ENCODE data around the gene RSPH6A. TPM values are rescaled to one million over a fixed set of nuclear protein-coding genes. Genes with fewer than 3 reads are reported as not detected.
"Not testable (repeated sequence)": the region's sequence is repeated elsewhere in the genome, so short reads cannot be mapped to it uniquely, and the experiment has no call there.

The RSPH6A gene
- total RNA-seq, 1 experiment from 2014 or later: 0.38 TPM

DNA sequence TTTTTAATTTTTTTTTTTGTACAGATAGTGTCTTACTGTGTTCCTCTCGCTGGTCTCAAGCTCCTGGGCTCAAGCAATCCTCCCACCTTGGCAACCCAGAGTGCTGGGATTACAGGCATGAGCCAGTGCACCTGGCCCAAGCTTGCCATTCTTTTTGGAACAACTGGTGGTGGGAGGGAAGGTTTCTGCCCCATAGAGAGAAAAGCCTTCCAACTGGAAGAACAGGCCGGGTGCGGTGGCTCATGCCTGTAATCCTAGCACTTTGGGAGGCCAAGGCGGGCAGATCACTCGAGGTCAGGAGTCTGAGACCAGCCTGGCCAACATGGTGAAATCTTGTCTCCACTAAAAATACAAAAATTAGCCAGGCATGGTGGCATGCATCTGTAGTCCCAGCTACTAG is 15.6 kb downstream of the RSPH6A start:
- not testable (repeated sequence) for DNase-seq; H3K36me3 ChIP-seq (replicated peaks; ENCODE audit: control insufficient read depth, insufficient read depth, low read length); H3K4me3 ChIP-seq (ENCODE audit: insufficient read depth, low read depth, low read length); H3K27me3 ChIP-seq (ENCODE audit: control insufficient read depth, insufficient read depth, low read length)

DNA sequence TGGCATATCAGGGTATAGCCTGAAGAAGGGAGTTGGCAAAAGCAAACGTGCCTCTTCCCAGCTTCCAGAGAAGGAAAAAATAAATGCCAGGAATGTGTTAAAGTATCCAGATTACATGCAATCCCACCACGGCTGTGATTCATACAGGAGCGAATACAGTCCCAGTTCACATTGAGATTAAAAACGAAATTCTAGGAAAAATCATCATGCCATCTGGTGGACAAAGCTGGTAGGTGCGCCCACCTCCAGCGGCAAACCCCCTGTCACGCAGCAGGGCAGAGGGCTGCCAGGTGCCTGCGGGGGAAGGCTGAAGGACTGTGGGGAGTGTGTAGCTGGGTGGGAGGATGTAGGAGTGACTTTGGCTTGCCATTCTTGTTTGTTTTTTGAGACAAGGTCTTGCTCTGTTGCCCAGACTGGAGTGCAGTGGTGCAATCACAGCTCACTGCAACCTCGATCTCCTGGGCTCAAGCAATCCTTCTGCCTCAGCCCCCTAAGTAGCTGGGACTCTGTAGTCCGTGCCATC is 16.1 kb downstream of the RSPH6A start:
- H3K27me3 ChIP-seq (ENCODE audit: control insufficient read depth, insufficient read depth, low read length): peaks cover 2% of the 10 kb centered on the region
- no peaks in the 10 kb centered on the region for H3K36me3 ChIP-seq (replicated peaks; ENCODE audit: control insufficient read depth, insufficient read depth, low read length)
- DNase-seq: peak; percentile 94
- H3K4me3 ChIP-seq (ENCODE audit: insufficient read depth, low read depth, low read length): no peak overlapping the region

DNA sequence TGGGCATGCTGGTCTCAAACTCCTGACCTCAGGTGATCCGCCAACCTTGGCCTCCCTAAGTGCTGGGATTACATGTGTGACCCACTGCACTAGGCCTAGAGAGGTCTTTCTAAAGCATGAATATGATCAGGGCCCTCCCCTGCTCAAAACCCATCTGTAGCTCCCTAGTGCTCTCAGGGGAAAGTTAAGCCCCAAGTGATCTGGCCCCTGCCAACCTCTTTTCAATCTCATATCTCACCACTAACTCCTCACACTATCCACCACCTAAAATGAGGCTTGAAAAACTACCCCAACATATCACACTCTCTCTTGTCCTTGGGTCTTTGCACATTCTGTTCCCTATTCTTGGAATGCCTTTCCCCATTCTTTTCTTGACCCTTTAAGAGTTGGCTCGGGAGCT is 20.5 kb downstream of the RSPH6A start:
- peaks cover 2% of the 10 kb centered on the region for H3K27me3 ChIP-seq (ENCODE audit: control insufficient read depth, insufficient read depth, low read length)

DNA sequence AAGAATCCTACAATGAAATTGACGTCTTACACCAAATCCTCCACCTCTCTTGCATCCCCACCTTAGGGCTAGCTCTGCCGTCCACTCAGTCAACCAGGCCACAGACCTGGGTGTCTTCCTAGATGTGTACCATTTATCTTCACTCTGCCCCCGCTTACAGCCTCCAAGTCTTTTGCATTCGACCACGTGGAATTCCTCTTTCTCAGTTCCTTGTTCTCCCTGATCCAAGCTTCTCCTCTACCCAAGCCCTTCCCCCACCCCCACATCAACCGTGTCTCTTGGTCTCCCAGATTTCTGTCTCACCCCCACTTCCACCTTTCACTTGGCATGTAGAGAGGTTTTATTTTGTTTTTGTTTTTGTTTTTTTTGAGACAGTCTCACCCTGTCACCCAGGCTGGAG is 21.2 kb downstream of the RSPH6A start:
- Histone ChIP-seq H3K36me3 (replicated peaks; ENCODE audit: control insufficient read depth, insufficient read depth, low read length) (peaks cover 10% of the 10 kb centered on the region), H3K27me3 (ENCODE audit: control insufficient read depth, insufficient read depth, low read length) (peaks cover 2% of the 10 kb centered on the region)

More for the DNA sequence above, 20.5 kb downstream of the RSPH6A start:
- Histone ChIP-seq H3K4me3 (ENCODE audit: insufficient read depth, low read depth, low read length) (no peak overlapping the region), H3K36me3 (replicated peaks; ENCODE audit: control insufficient read depth, insufficient read depth, low read length) (peaks cover 4% of the 10 kb centered on the region)
- DNase-seq: no peak

DNA sequence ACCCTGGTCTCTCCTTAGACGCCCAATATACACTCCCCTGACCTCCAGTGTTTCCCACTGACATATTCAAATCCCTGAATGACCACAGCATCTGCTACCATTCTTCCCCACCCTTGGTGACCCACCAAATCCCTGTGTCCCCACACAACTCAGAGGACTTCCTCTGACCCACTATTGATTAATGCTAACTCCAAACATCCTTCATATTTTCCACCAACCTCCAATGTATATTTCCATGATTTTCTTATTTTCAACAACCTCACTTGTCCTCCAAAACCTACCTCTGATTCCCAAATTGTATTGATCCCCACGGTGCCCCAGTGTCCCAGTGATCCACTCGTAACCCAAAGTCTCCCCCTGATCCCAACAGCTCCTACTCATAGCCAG is 21.9 kb downstream of the RSPH6A start:
- no peak for DNase-seq
- peaks cover 11% of the 10 kb centered on the region for H3K36me3 ChIP-seq (replicated peaks; ENCODE audit: control insufficient read depth, insufficient read depth, low read length)
- no peak overlapping the region for H3K4me3 ChIP-seq (ENCODE audit: insufficient read depth, low read depth, low read length)
- H3K27me3 ChIP-seq (ENCODE audit: control insufficient read depth, insufficient read depth, low read length): peaks cover 2% of the 10 kb centered on the region

More for the DNA sequence above, 21.2 kb downstream of the RSPH6A start:
- no peak for DNase-seq
- H3K4me3 ChIP-seq (ENCODE audit: insufficient read depth, low read depth, low read length): no peak overlapping the region

DNA sequence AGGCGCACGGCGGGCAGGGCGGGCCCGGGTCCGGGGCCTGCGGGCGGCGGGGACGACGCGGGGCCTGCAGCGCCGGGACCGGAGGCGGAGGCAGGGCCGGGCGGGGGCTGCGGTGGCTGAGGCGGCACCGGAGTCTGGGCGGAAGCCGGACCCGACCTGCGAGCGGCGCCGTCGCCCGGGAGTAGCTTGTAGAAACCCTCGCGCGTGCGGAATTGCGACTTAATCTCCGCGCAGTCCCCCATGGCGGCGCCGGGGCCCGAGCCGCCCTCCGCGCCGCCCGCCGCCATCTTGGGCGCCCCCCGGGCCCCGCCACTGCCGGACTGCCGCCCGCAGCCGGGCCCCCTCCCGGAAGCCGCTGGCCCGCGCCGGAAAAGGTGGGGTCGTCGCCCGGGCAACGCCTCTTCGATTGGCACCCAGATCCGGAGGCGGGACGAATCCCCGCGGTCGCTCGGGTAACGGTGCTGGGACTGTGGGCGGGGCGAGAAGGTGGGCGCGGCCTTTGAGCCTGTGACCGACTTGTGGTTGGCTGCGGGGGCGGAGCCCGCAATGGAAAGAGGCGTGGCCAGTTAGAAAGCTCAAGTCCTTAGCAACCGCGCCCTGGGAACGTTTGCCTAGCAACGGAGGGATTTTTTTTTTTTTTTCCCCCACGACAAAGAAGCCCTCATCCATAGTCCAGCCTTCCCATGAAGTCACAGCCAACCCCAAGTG is 22.5 kb downstream of the RSPH6A start, which contains the start of gene DMWD:
Gene DMWD (minus strand): TSS at position 376 of the 708 bp plus-strand sequence. CDS start 89 bp downstream, at position 287.
- peak; percentile 99 for DNase-seq
- Histone ChIP-seq H3K27me3 (ENCODE audit: control insufficient read depth, insufficient read depth, low read length) (no peaks in the 10 kb centered on the region), H3K4me3 (ENCODE audit: insufficient read depth, low read depth, low read length) (peak within 1 kb of the TSS; percentile 81), H3K36me3 (replicated peaks; ENCODE audit: control insufficient read depth, insufficient read depth, low read length) (peaks cover 11% of the 10 kb centered on the region)

DNA sequence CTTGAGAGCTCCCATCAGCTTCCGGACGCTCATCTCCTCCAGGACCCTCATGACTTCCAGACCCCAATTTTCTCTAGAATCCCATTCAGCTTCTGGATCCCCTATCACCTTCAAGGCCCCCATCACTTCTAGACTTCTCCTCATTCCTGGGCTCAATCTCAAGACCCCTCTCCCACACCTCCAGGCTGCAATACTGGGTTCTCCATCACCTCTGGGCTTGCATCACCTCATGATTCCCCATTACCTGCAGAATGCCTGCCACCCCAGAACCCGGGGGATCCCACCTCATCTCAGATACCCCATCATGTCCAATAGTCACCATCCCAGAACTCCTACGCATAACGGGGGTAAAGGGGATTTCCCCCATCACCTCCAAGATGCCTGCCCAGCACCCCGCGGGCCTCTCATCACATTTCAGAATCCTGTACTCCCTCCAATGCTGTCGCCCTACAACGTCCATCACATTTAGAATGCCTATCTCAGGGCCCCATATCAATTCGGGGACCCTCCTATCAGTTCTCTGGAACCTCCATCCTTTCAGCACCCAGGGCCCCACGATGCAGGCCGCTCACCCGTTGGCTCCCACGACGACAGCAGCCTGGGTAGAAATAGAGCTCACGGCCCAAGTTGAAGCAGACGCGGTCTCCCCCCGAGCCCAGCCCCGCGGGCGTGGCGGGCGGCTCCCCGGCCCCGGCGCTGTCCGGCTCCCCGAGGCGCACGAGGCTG is 23.2 kb downstream of the RSPH6A start:
- DNase-seq: no peak
- H3K4me3 ChIP-seq (ENCODE audit: insufficient read depth, low read depth, low read length): peak overlapping the region; percentile 81
- H3K27me3 ChIP-seq (ENCODE audit: control insufficient read depth, insufficient read depth, low read length): no peaks in the 10 kb centered on the region
- H3K36me3 ChIP-seq (replicated peaks; ENCODE audit: control insufficient read depth, insufficient read depth, low read length): peaks cover 13% of the 10 kb centered on the region

DNA sequence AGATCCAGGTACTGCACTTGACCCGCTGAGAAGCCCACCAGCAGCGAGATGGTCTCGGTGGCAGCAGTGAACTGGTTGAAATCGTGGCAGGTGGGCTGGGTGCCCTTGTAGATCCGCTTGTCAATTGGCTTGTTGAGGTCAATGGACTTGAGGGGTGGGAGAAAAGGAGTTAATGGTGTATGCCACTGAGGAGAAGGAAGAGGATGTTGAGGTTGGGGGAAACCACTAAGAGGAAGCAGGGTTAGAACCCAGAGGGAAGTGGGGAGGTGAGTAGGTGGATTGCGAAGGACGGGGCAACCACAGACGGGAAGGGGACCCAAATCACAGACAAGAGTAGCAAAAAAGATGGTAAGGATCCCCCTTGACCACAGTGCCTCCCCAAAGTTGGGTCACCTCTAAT is 24.2 kb downstream of the RSPH6A start:
- Histone ChIP-seq H3K4me3 (ENCODE audit: insufficient read depth, low read depth, low read length) (no peak overlapping the region; the same call in 1 of the 2 replicates), H3K36me3 (replicated peaks; ENCODE audit: control insufficient read depth, insufficient read depth, low read length) (peaks cover 13% of the 10 kb centered on the region), H3K27me3 (ENCODE audit: control insufficient read depth, insufficient read depth, low read length) (no peaks in the 10 kb centered on the region)
- DNase-seq: no peak

DNA sequence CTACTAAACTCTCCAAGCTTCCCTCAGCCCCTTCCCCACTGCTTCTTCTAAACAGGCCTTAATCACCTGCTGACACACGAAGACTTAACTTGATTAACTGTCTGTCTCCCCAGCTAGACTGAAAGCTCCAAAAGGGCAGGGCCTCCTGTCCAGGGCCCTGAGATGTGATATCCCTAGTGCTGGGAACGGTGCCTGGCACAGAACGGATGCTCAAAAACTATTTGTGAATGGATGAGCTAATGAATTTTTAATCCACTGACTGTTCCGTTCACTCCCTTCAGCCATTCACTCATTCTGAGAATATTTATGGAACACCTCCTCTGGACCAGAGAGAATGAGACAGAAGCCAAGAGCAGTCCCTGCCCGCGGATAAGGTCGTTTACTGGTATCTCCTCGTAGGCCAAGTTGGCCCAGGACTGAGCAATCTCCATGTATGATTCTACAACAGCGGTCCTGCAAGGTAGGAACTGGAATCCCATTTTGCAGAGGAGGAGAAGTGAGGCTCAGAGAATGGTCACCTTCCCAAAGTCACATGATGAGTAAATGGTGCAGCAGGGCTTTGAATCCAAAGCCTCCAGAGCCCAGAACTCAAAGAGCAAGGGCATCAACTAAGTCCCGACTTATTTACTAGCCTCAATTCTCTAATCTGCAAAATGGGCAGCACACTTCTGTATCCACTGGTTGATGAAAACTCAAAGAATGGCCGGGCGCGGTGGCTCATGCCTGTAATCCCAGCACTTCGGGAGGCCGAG is 25.9 kb downstream of the RSPH6A start:
- Histone ChIP-seq H3K27me3 (ENCODE audit: control insufficient read depth, insufficient read depth, low read length) (no peaks in the 10 kb centered on the region), H3K4me3 (ENCODE audit: insufficient read depth, low read depth, low read length) (no peak overlapping the region), H3K36me3 (replicated peaks; ENCODE audit: control insufficient read depth, insufficient read depth, low read length) (peaks cover 13% of the 10 kb centered on the region)
- no peak for DNase-seq

DNA sequence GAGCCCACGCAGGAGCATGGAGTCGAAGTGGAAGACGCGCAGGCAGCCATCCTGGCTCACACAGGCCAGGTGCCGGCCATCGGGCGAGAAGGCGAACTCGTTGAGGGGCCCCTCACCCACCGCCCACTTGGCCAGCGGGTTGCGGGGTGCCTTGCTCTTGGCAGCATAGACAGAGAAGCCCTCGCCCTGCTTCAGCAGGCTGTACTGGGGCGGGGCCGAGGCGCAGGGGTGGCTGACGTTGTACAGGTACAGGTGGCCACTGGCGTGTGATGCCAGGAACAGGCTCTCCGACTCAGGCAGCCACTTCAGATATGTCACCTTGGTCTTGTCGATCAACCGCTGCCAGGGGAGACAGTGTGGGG is 28.6 kb downstream of the RSPH6A start:
- Histone ChIP-seq H3K36me3 (replicated peaks; ENCODE audit: control insufficient read depth, insufficient read depth, low read length) (peaks cover 13% of the 10 kb centered on the region), H3K27me3 (ENCODE audit: control insufficient read depth, insufficient read depth, low read length) (no peaks in the 10 kb centered on the region; the same call in 1 of the 2 replicates), H3K4me3 (ENCODE audit: insufficient read depth, low read depth, low read length) (no peak overlapping the region)
- DNase-seq: no peak

DNA sequence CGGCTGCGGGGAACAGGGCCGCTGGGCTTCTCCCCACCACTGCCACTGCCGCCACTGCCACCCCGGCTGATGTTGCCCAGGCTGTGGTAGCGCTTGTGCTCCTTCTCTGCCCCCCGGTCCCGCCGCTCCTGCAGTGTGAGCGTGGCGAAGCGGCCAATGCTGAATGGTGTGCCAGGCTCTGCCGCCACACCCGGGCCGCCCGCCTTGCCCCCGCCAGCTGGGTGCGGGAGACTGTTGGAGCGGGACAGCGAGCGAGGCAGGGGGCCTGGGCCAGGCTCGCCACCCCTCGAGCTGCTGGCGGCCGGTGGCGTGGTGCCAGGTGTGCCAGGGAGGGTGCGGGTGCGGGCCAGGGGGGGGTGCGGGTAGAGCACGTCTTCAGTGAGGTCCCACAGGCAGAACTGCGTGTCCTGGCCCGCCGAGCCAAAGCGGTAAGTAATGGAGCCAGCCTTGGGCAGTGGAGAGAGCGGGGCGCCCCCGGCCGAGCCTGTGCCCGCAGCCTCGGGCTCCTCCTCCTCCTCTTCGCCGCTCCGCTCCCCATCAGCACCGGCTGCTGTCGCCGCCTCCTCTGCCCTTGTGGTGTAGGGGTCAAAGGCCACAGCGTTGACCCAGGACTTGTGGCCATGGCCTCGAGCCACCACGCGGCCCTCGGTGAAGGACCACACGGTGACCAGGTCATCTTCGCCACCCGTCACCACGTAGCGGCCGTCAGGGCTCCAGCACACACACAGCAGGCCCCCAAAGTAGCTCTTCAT is 29.2 kb downstream of the RSPH6A start:
- peaks cover 13% of the 10 kb centered on the region for H3K36me3 ChIP-seq (replicated peaks; ENCODE audit: control insufficient read depth, insufficient read depth, low read length)
- no peak overlapping the region for H3K4me3 ChIP-seq (ENCODE audit: insufficient read depth, low read depth, low read length)
- peaks cover 3% of the 10 kb centered on the region; the same call in 1 of the 2 replicates for H3K27me3 ChIP-seq (ENCODE audit: control insufficient read depth, insufficient read depth, low read length)
- peak; percentile 55 for DNase-seq

DNA sequence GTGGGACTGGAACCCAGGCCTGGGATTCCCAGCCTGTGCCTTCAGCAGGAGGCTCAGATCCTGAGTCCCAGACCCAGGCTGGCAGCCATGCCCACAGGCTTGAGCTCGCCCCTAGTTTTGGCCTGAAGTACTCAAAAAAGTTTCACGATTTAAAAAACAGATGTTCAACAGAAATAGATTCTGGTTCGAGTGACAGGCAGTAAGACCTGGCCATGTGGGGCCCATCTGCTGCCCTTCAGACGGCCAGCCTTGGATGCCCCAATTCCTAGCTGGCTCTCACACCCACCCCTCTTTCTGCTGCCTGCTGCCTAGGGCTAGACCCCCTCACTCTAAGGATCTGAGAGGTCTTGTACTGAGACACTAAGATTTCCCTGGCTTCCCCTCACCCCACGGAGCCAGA is 30.0 kb downstream of the RSPH6A start:
- DNase-seq: no peak

DNA sequence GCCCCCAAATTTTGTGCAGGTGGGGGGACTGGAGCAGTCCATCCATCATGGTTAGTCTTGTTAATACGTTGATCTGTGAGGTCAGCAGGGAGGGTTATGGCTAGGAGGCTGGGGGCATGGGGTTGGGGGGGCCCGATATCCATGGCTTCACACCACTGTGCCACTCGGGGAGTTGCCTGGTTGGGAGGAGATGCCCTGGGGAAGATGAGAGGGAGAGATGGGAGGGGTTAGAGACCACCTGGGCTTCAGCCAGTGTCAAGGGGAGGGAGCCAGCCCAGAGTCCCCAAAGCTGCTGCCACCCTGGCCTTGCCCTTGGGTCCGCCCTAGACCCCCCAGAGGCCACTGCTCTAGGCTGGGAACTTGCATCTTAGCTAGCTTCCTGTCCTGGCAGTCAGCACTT is 31.0 kb downstream of the RSPH6A start:
- no peak overlapping the region for H3K4me3 ChIP-seq (ENCODE audit: insufficient read depth, low read depth, low read length)
- peaks cover 9% of the 10 kb centered on the region for H3K27me3 ChIP-seq (ENCODE audit: control insufficient read depth, insufficient read depth, low read length)
- peak; percentile 51 for DNase-seq
- H3K36me3 ChIP-seq (replicated peaks; ENCODE audit: control insufficient read depth, insufficient read depth, low read length): peaks cover 5% of the 10 kb centered on the region

More for the DNA sequence above, 30.0 kb downstream of the RSPH6A start:
- H3K27me3 ChIP-seq (ENCODE audit: control insufficient read depth, insufficient read depth, low read length): peaks cover 6% of the 10 kb centered on the region
- peaks cover 9% of the 10 kb centered on the region for H3K36me3 ChIP-seq (replicated peaks; ENCODE audit: control insufficient read depth, insufficient read depth, low read length)
- H3K4me3 ChIP-seq (ENCODE audit: insufficient read depth, low read depth, low read length): no peak overlapping the region

Measured in H7 (cell line).